A549 treated with AZD2906 at 1 μM for 4 hours (cell line): Measurements from ENCODE around the gene ABCB10. TPM values are rescaled to one million over a fixed set of nuclear protein-coding genes. Genes with fewer than 3 reads are reported as not detected.

Source experiments
- total RNA-seq: library from RNA; stranded (reverse); fragments of 200-300 nt; extraction: Qiagen RNA extraction; gene quantifications from 5 replicates; pipeline ENCODE4 v1.2.3, GENCODE V29; 2022

The ABCB10 gene
- total RNA-seq, result 16.7 to 21.5 TPM (median 21.3 TPM) in 5 replicates

DNA sequence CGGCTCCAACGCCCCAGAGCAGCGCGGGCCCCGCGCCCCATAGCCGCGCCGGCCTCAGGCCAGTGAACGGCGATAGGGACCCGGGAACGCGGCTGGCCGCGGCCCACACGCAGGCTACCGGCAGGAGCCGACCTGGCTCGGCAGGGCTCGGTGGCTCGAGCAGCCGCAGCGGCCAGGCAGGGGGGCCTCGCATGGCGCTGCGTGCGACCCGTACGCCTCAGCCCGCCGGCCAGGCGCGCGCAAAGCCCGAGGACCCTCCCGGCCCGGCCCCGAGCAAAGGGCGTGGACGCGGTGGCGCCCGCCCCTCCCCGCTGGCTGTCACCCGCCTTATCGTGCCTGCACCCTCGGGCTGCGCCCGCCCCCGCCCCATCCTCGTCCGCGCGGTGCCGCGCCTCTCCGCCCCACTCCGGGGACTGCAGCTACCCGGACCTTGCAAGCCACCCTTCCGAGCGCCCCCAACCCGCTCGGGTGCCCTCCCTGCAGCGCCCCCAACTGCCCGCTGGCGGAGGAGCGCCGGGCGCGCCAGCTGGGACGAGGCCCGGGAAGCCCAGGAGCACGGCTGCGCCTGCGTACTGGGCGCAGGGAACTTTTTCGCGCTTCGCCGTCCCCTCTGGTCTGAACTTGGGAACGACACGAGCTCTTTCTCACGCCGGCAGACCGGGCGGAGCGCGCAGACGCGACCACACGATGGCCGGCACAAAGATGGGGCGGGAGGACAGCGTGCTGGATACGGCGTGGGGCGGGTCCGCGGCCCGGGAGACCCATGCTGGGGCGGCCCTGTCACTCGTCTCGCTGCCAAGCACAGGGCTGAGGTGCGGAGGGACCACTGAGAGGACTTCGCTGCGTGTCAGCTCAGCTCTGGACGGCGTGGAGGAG lies at the start of gene ABCB10:
Gene ABCB10, minus strand, starts transcription at position 248 of the 876 bp plus-strand sequence. Its CDS starts 55 bp downstream, at position 193.

DNA sequence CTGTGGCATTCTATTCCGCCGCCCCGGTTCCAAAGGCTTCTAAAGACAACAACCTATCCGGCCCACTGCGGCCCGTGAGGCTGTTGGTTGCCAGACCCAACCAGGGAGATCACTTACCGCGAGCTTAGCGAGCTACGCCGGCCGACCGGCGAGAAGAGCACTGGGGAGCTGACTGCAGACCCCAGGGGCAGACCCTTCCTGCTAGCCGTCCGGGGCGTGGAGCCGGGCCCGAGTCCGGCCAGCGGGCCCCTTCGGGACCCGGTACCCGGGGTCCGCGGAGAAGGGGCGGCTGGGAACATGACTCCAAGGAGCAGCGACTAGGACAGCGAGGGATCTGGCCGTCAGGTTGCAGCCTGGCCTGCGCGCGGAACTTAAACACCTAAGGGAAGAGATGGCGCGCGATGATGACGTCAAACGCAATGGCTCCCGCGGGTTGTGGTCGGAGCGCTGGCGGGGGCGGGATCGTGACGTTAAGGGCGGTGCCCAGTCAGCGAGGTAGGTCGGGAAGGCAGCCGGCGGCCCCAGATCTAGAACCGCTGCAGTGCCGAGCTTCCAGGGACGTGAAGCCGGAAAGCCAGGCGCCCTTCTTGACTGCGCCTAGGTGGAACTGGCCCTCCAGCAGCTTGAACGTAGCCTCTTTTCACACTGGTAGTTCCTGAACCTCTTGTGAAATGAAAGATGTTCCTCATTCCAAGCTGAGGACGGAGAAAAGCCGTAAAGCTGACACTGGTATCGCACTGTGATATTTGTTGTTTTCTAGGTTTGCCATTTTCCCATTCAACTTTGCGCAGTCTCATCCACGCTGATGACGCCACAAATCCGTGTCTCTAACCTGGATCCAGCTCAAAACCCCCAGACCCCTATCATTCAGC lies 50.3 kb downstream of the ABCB10 start, which contains the start of gene NUP133:
Gene NUP133, minus strand, starts transcription at position 391 of the 872 bp plus-strand sequence. Its CDS starts 92 bp downstream, at position 299.

Other genes starting within 250 kb of the ABCB10 start
- gene CCSAP, start 215.7 kb downstream of the ABCB10 start, total RNA-seq, result 5.0 to 6.4 TPM (median 6.3 TPM) in 5 replicates
- 0.14 to 0.16 TPM (median 0.15 TPM) in 4 of 5 replicates, not detected in the other for gene ACTA1, start 124.6 kb downstream of the ABCB10 start, total RNA-seq
- 19.4 to 22.3 TPM (median 21.7 TPM) in 5 replicates for gene NUP133, start 50.4 kb downstream of the ABCB10 start, total RNA-seq
- 22.7 to 25.2 TPM (median 23.9 TPM) in 5 replicates for gene TAF5L, start 67.4 kb upstream of the ABCB10 start, total RNA-seq
- gene URB2, start 67.5 kb upstream of the ABCB10 start, total RNA-seq, result 13.7 to 15.2 TPM (median 14.4 TPM) in 5 replicates